Mammary epithelial cell (primary cell): Measurements from ENCODE around the gene RASGEF1C.

Experiments
- CTCF ChIP-seq, 2 donors: IDR thresholded peaks in 1 of 2; conservative IDR thresholded peaks in 1 of 2; 2 replicates each; pipeline ENCODE4 v1.5.1; 2011 to 2012; ENCODE audit warnings: inconsistent platforms in 2 of 2, low read length in 2 of 2, mild to moderate bottlenecking in 2 of 2, control low read depth in 1 of 2, low read depth in 1 of 2; ENCODE audit not compliant: insufficient read depth in 1 of 2; ENCODE audit errors: extremely low read depth in 1 of 2
- EZH2 ChIP-seq: IDR thresholded peaks from 2 replicates; pipeline ENCODE4 v1.6.1; 2012; ENCODE audit warnings: low read length, inconsistent platforms, borderline replicate concordance

GRCh38 chr5:180130876-180131740, 77.9 kb downstream of the RASGEF1C start:
- TF ChIP-seq EZH2 (no peak), CTCF (conservative IDR thresholded peaks at IDR 0.05 in 1 of 2, IDR thresholded peaks at IDR 0.05 in 1 of 2; ENCODE audit: extremely low read depth in 1 of 2, insufficient read depth in 1 of 2, low read depth in 1 of 2, low read length in 2 of 2) (no peak)
